ENCODE results near the gene RNF39. TPM values are rescaled to one million over a fixed set of nuclear protein-coding genes. Genes with fewer than 3 reads are reported as not detected.

Gene RNF39
- total RNA-seq, 1 donor from 2014 or later = 18.2 TPM

- Histone ChIP-seq H3K9me3 (no peaks in the 10 kb centered on the region), H3K4me3 (peak within 1 kb of the TSS; percentile 81), H3K36me3 (peaks cover 0 to 9% of the 10 kb centered on the region in 2 donors), H3K27ac (peak within 1 kb of the TSS; percentile 91), H3K27me3 (no peaks in the 10 kb centered on the region), H3K4me1 (peaks cover 33% of the 10 kb centered on the region)
- TF ChIP-seq, protein P1, sequence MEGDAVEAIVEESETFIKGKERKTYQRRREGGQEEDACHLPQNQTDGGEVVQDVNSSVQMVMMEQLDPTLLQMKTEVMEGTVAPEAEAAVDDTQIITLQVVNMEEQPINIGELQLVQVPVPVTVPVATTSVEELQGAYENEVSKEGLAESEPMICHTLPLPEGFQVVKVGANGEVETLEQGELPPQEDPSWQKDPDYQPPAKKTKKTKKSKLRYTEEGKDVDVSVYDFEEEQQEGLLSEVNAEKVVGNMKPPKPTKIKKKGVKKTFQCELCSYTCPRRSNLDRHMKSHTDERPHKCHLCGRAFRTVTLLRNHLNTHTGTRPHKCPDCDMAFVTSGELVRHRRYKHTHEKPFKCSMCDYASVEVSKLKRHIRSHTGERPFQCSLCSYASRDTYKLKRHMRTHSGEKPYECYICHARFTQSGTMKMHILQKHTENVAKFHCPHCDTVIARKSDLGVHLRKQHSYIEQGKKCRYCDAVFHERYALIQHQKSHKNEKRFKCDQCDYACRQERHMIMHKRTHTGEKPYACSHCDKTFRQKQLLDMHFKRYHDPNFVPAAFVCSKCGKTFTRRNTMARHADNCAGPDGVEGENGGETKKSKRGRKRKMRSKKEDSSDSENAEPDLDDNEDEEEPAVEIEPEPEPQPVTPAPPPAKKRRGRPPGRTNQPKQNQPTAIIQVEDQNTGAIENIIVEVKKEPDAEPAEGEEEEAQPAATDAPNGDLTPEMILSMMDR (IDR thresholded peaks at IDR 0.05) = no peak
- TF ChIP-seq POLR2A (IDR thresholded peaks at IDR 0.05) (peak in 1 of 2 donors; percentile 73), POLR2AphosphoS5 (IDR thresholded peaks at IDR 0.05; ENCODE audit: insufficient read depth in 1 of 2, low read depth in 1 of 2) (peak; percentile 87 to 97)
- DNase-seq (ENCODE audit: extremely low spot score in 2 of 2) = peak in 1 of 2 donors; percentile 94
- intact Hi-C loops (cut with DNase I) = no loop called here
These were observed 14.3 kb downstream of the RNF39 start, which contains the start of gene POLR1H for GRCh38 chr6:30061092-30061857. Gene POLR1H, plus strand, starts transcription at chr6:30061265. Its CDS starts 260 bp downstream, at chr6:30061525.

- no peak for DNase-seq (ENCODE audit: extremely low spot score in 2 of 2)
- peaks cover 26% of the 10 kb centered on the region for H3K4me1 ChIP-seq
- no peaks in the 10 kb centered on the region for H3K9me3 ChIP-seq
- peak overlapping the region; percentile 91 for H3K27ac ChIP-seq
- intact Hi-C loops (cut with DNase I) = no loop called here
- TF ChIP-seq POLR2AphosphoS5 (IDR thresholded peaks at IDR 0.05; ENCODE audit: insufficient read depth in 1 of 2, low read depth in 1 of 2) (no peak), POLR2A (IDR thresholded peaks at IDR 0.05) (no peak)
- TF ChIP-seq, protein P1 (IDR thresholded peaks at IDR 0.05) = no peak
- H3K27me3 ChIP-seq = no peaks in the 10 kb centered on the region
- H3K36me3 ChIP-seq = peaks cover 0 to 9% of the 10 kb centered on the region in 2 donors
- H3K4me3 ChIP-seq = peak overlapping the region; percentile 81
These were observed 14.9 kb downstream of the RNF39 start for GRCh38 chr6:30060606-30061091.

- no peak for DNase-seq (ENCODE audit: extremely low spot score in 2 of 2)
- Histone ChIP-seq H3K4me3 (no peak overlapping the region), H3K4me1 (peaks cover 11% of the 10 kb centered on the region), H3K27ac (no peak overlapping the region), H3K9me3 (no peaks in the 10 kb centered on the region), H3K27me3 (no peaks in the 10 kb centered on the region), H3K36me3 (peaks cover 0 to 9% of the 10 kb centered on the region in 2 donors)
- intact Hi-C loops (cut with DNase I) = no loop called here
- TF ChIP-seq, protein P1 (IDR thresholded peaks at IDR 0.05) = no peak
- TF ChIP-seq POLR2A (IDR thresholded peaks at IDR 0.05) = no peak
- no peak for TF ChIP-seq POLR2AphosphoS5 (IDR thresholded peaks at IDR 0.05; ENCODE audit: insufficient read depth in 1 of 2, low read depth in 1 of 2)
These were observed 20.1 kb downstream of the RNF39 start for GRCh38 chr6:30055513-30055912.

- Histone ChIP-seq H3K27ac (no peak overlapping the region), H3K9me3 (no peaks in the 10 kb centered on the region), H3K36me3 (peaks cover 0 to 9% of the 10 kb centered on the region in 2 donors), H3K4me3 (no peak overlapping the region), H3K4me1 (no peaks in the 10 kb centered on the region), H3K27me3 (no peaks in the 10 kb centered on the region)
- intact Hi-C loops (cut with DNase I) = no loop called here
- DNase-seq (ENCODE audit: extremely low spot score in 2 of 2) = no peak
- TF ChIP-seq POLR2AphosphoS5 (IDR thresholded peaks at IDR 0.05; ENCODE audit: insufficient read depth in 1 of 2, low read depth in 1 of 2) (no peak), POLR2A (IDR thresholded peaks at IDR 0.05) (no peak)
- TF ChIP-seq, protein P1 (IDR thresholded peaks at IDR 0.05) = no peak
These were observed 21.9 kb downstream of the RNF39 start for GRCh38 chr6:30053682-30054081.

DNA sequence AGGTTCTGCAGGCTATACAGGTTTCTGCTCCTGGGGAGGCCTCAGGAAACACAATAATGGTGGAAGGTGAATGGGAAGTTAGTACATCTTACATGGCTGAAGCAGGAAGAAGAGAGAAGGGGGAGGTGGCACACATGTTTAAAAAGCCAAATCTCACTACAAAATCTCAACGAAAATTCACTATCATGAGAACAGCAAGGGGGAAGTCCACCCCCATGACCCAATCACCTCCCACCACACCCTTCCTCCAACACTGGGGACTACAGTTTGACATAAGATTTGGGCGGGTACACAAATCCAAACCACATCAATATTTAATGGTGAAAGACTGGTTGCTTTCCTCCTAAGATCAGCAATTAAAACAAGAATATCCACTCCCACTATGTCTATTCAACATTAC is 28.3 kb downstream of the RNF39 start:
- no peaks in the 10 kb centered on the region for H3K36me3 ChIP-seq
- no peaks in the 10 kb centered on the region for H3K4me1 ChIP-seq
- intact Hi-C loops (cut with DNase I) = no loop called here
- TF ChIP-seq, protein P1 (IDR thresholded peaks at IDR 0.05) = no peak
- TF ChIP-seq POLR2A (IDR thresholded peaks at IDR 0.05) (no peak), POLR2AphosphoS5 (IDR thresholded peaks at IDR 0.05; ENCODE audit: insufficient read depth in 1 of 2, low read depth in 1 of 2) (no peak)
- H3K27ac ChIP-seq = no peak overlapping the region
- no peaks in the 10 kb centered on the region for H3K27me3 ChIP-seq
- no peak overlapping the region for H3K4me3 ChIP-seq
- no peaks in the 10 kb centered on the region for H3K9me3 ChIP-seq
- DNase-seq (ENCODE audit: extremely low spot score in 2 of 2) = no peak

Measured in vagina (tissue), 2 donors.